Mesenchymal stem cell (in vitro differentiated cells and primary cell): ENCODE results near the gene PODXL2.

Experiments
- DNase-seq: peaks from one replicate; pipeline ENCODE4 v3.0.0-alpha.2; 2013
- H2AFZ ChIP-seq: one replicate; pipeline ENCODE4 v1.6.1; 2013; ENCODE audit warnings: low read depth, mild to moderate bottlenecking, control low read depth, inconsistent platforms, low read length, moderate library complexity
- H2AK5ac ChIP-seq: 2 replicates; pipeline ENCODE4 v1.6.1; 2013; ENCODE audit warnings: low read length, moderate library complexity, mild to moderate bottlenecking, inconsistent platforms; ENCODE audit not compliant: severe bottlenecking
- H2BK120ac ChIP-seq: one replicate; pipeline ENCODE4 v1.6.1; 2013; ENCODE audit warnings: low read depth, mild to moderate bottlenecking, inconsistent platforms, low read length, moderate library complexity
- H2BK12ac ChIP-seq, 2 experiments: one replicate each; pipeline ENCODE4 v1.6.1; 2013; ENCODE audit warnings: inconsistent platforms in 2 of 2, low read length in 2 of 2, mild to moderate bottlenecking in 2 of 2, moderate library complexity in 2 of 2, control low read depth in 1 of 2
- H2BK15ac ChIP-seq: one replicate; pipeline ENCODE4 v1.6.1; 2013; ENCODE audit warnings: mild to moderate bottlenecking, low read depth, inconsistent platforms; ENCODE audit not compliant: poor library complexity, severe bottlenecking
- H2BK5ac ChIP-seq: 2 replicates; pipeline ENCODE4 v1.6.1; 2013; ENCODE audit warnings: low read depth, mild to moderate bottlenecking, low read length, control low read depth, inconsistent platforms; ENCODE audit not compliant: poor library complexity, severe bottlenecking
- H3K14ac ChIP-seq, 2 experiments: one replicate each; pipeline ENCODE4 v1.6.1; 2013; ENCODE audit warnings: inconsistent platforms in 2 of 2, low read length in 2 of 2, control low read depth in 1 of 2, mild to moderate bottlenecking in 1 of 2, moderate library complexity in 1 of 2
- H3K18ac ChIP-seq, 2 experiments: one replicate each; pipeline ENCODE4 v1.6.1; 2013; ENCODE audit warnings: inconsistent platforms in 2 of 2, low read length in 2 of 2, control low read depth in 1 of 2, low read depth in 1 of 2, mild to moderate bottlenecking in 1 of 2
- H3K23ac ChIP-seq, 2 experiments: one replicate each; pipeline ENCODE4 v1.6.1; 2013; ENCODE audit warnings: inconsistent platforms in 2 of 2, low read length in 2 of 2, mild to moderate bottlenecking in 2 of 2, moderate library complexity in 2 of 2, control low read depth in 1 of 2
- H3K27ac ChIP-seq: 2 replicates; pipeline ENCODE4 v1.5.1; 2013; ENCODE audit warnings: mild to moderate bottlenecking, moderate library complexity, low read length, control low read depth, inconsistent platforms; ENCODE audit not compliant: poor library complexity, severe bottlenecking
- H3K27me3 ChIP-seq, 2 experiments: 2 replicates each; pipeline versions ENCODE4 v1.6.1 to v1.7.0; 2013; ENCODE audit warnings: low read length in 2 of 2, mild to moderate bottlenecking in 2 of 2, moderate library complexity in 2 of 2, control low read depth in 1 of 2, inconsistent platforms in 1 of 2; ENCODE audit not compliant: control insufficient read depth in 1 of 2, insufficient read depth in 1 of 2
- H3K36me3 ChIP-seq, 2 experiments: 2 replicates each; pipeline versions ENCODE4 v1.6.1 to v1.7.0; 2013; ENCODE audit warnings: low read length in 2 of 2, control low read depth in 1 of 2, inconsistent platforms in 1 of 2, low read depth in 1 of 2, mild to moderate bottlenecking in 1 of 2; ENCODE audit not compliant: insufficient read depth in 2 of 2, control insufficient read depth in 1 of 2
- H3K4ac ChIP-seq, 2 experiments: one replicate each; pipeline ENCODE4 v1.6.1; 2013; ENCODE audit warnings: inconsistent platforms in 2 of 2, low read length in 2 of 2, mild to moderate bottlenecking in 2 of 2, moderate library complexity in 2 of 2, control low read depth in 1 of 2, low read depth in 1 of 2
- H3K4me1 ChIP-seq: 2 replicates; pipeline ENCODE4 v1.6.1; 2013; ENCODE audit warnings: low read depth, low read length, control low read depth; ENCODE audit not compliant: control insufficient read depth, insufficient read depth
- H3K4me2 ChIP-seq: 2 replicates; pipeline ENCODE4 v1.6.1; 2013; ENCODE audit warnings: low read length, mild to moderate bottlenecking, inconsistent platforms; ENCODE audit not compliant: poor library complexity, severe bottlenecking
- H3K4me3 ChIP-seq, 2 experiments: 2 replicates each; pipeline versions ENCODE4 v1.5.1 to v1.7.0; 2013; ENCODE audit warnings: low read length in 2 of 2, mild to moderate bottlenecking in 2 of 2, control low read depth in 1 of 2, low read depth in 1 of 2; ENCODE audit not compliant: insufficient read depth in 1 of 2
- H3K79me1 ChIP-seq: replicated peaks from 2 replicates; pipeline ENCODE4 v1.6.1; 2013; ENCODE audit warnings: mild to moderate bottlenecking, control low read depth, low read length, inconsistent platforms; ENCODE audit not compliant: poor library complexity, severe bottlenecking
- H3K9ac ChIP-seq: 2 replicates; pipeline ENCODE4 v1.7.0; 2013; ENCODE audit warnings: mild to moderate bottlenecking, low read length, moderate library complexity
- H3K9me3 ChIP-seq: 2 replicates; pipeline ENCODE4 v1.7.0; 2013; ENCODE audit warnings: mild to moderate bottlenecking, low read length; ENCODE audit not compliant: control insufficient read depth
- H4K8ac ChIP-seq: one replicate; pipeline ENCODE4 v1.6.1; 2013; ENCODE audit warnings: inconsistent platforms, mild to moderate bottlenecking, low read length, moderate library complexity
- H4K91ac ChIP-seq: one replicate; pipeline ENCODE4 v1.6.1; 2013; ENCODE audit warnings: mild to moderate bottlenecking, low read length, inconsistent platforms
- WGBS: methylation state at CpG from one replicate; pipeline ENCODE4 v1.1.7; 2013; ENCODE audit warnings: mixed read lengths; 5-methylcytosine and 5-hydroxymethylcytosine counted together

The PODXL2 gene

GRCh38 chr3:127646501-127647046, 17.6 kb downstream of the PODXL2 start:
- Histone ChIP-seq H3K36me3 (no peaks in the 10 kb centered on the region), H3K4me2 (no peak overlapping the region), H3K9me3 (no peaks in the 10 kb centered on the region), H3K27me3 (peaks cover 5 to 9% of the 10 kb centered on the region in 2 experiments), H2BK12ac (no peak overlapping the region), H3K18ac (no peak overlapping the region), H2AFZ (no peak overlapping the region), H3K27ac (no peak overlapping the region), H4K8ac (no peak overlapping the region), H3K79me1 (no peaks in the 10 kb centered on the region), H2AK5ac (no peak overlapping the region), H2BK15ac (no peak overlapping the region), H2BK5ac (no peak overlapping the region), H4K91ac (no peak overlapping the region), H3K4ac (no peak overlapping the region), H2BK120ac (no peak overlapping the region), H3K14ac (no peak overlapping the region), H3K4me3 (no peak overlapping the region), H3K23ac (no peak overlapping the region), H3K9ac (no peak overlapping the region), H3K4me1 (no peaks in the 10 kb centered on the region)
- DNase-seq: no peak
- WGBS: 95% methylated on average over 10 of the region's 10 CpGs

- no peaks in the 10 kb centered on the region for H3K9me3 ChIP-seq
- H3K18ac ChIP-seq: no peak overlapping the region
- peaks cover 5 to 10% of the 10 kb centered on the region in 2 experiments for H3K27me3 ChIP-seq
- H3K14ac ChIP-seq: no peak overlapping the region
- H3K4me1 ChIP-seq: no peaks in the 10 kb centered on the region
- H2BK15ac ChIP-seq: no peak overlapping the region
- no peak overlapping the region for H3K9ac ChIP-seq
- H2AK5ac ChIP-seq: no peak overlapping the region
- no peak overlapping the region for H2AFZ ChIP-seq
- no peaks in the 10 kb centered on the region for H3K79me1 ChIP-seq
- no peak overlapping the region for H3K4me2 ChIP-seq
- H2BK5ac ChIP-seq: no peak overlapping the region
- H4K8ac ChIP-seq: no peak overlapping the region
- H3K4me3 ChIP-seq: no peak overlapping the region
- no peak overlapping the region for H4K91ac ChIP-seq
- no peaks in the 10 kb centered on the region for H3K36me3 ChIP-seq
- no peak for DNase-seq
- H2BK12ac ChIP-seq: no peak overlapping the region
- no peak overlapping the region for H3K4ac ChIP-seq
- no peak overlapping the region for H3K27ac ChIP-seq
- no peak overlapping the region for H3K23ac ChIP-seq
- no peak overlapping the region for H2BK120ac ChIP-seq
- 86% methylated on average over 12 of the region's 13 CpGs for WGBS
Observed at GRCh38 chr3:127647166-127647844, 18.3 kb downstream of the PODXL2 start.

GRCh38 chr3:127647845-127648204, 18.8 kb downstream of the PODXL2 start:
- Histone ChIP-seq H3K27me3 (peaks cover 5 to 15% of the 10 kb centered on the region in 2 experiments), H3K23ac (no peak overlapping the region), H3K14ac (no peak overlapping the region), H4K91ac (no peak overlapping the region), H4K8ac (no peak overlapping the region), H3K4me3 (no peak overlapping the region), H3K4ac (no peak overlapping the region), H3K4me2 (no peak overlapping the region), H3K4me1 (no peaks in the 10 kb centered on the region), H3K9ac (no peak overlapping the region), H3K27ac (no peak overlapping the region), H2BK5ac (no peak overlapping the region), H2BK120ac (no peak overlapping the region), H2AK5ac (no peak overlapping the region), H3K18ac (no peak overlapping the region), H3K9me3 (no peaks in the 10 kb centered on the region), H2BK15ac (no peak overlapping the region), H3K36me3 (no peaks in the 10 kb centered on the region), H3K79me1 (no peaks in the 10 kb centered on the region), H2BK12ac (no peak overlapping the region), H2AFZ (no peak overlapping the region)
- DNase-seq: no peak

GRCh38 chr3:127650236-127650635, 21.3 kb downstream of the PODXL2 start:
- no peaks in the 10 kb centered on the region for H3K9me3 ChIP-seq
- no peaks in the 10 kb centered on the region for H3K4me1 ChIP-seq
- no peak overlapping the region for H3K18ac ChIP-seq
- H3K9ac ChIP-seq: no peak overlapping the region
- no peak overlapping the region for H4K91ac ChIP-seq
- H2AFZ ChIP-seq: no peak overlapping the region
- no peak overlapping the region for H3K4me3 ChIP-seq
- H3K27me3 ChIP-seq: peaks cover 5 to 13% of the 10 kb centered on the region in 2 experiments
- H3K36me3 ChIP-seq: no peaks in the 10 kb centered on the region
- WGBS: 100% methylated on average over 4 of the region's 4 CpGs
- no peak overlapping the region for H3K23ac ChIP-seq
- H4K8ac ChIP-seq: no peak overlapping the region
- no peaks in the 10 kb centered on the region for H3K79me1 ChIP-seq
- no peak overlapping the region for H3K4me2 ChIP-seq
- H3K27ac ChIP-seq: no peak overlapping the region
- DNase-seq: no peak
- H2BK120ac ChIP-seq: no peak overlapping the region
- H2BK5ac ChIP-seq: no peak overlapping the region
- H2BK12ac ChIP-seq: no peak overlapping the region
- no peak overlapping the region for H3K14ac ChIP-seq
- H2BK15ac ChIP-seq: no peak overlapping the region
- H3K4ac ChIP-seq: no peak overlapping the region
- no peak overlapping the region for H2AK5ac ChIP-seq
